ENCODE results near the gene PEX16.
"Not testable (repeated sequence)": the region's sequence is repeated elsewhere in the genome, so short reads cannot be mapped to it uniquely, and the experiment has no call there.

The PEX16 gene

GRCh38 chr11:45917286-45917622 lies 423 bp downstream of the PEX16 start:
- no peak for DNase-seq

GRCh38 chr11:45915446-45915845 lies 2.2 kb downstream of the PEX16 start:
- DNase-seq = no peak

GRCh38 chr11:45913942-45914635 lies 3.6 kb downstream of the PEX16 start:
- no peak for DNase-seq

GRCh38 chr11:45913514-45913913 lies 4.2 kb downstream of the PEX16 start:
- DNase-seq = no peak

GRCh38 chr11:45910623-45911022 lies 7.1 kb downstream of the PEX16 start:
- no peak for DNase-seq

- DNase-seq = no peak
Measured at GRCh38 chr11:45909594-45910475, 7.8 kb downstream of the PEX16 start.

GRCh38 chr11:45907911-45908370 lies 9.7 kb downstream of the PEX16 start:
- no peak for DNase-seq

GRCh38 chr11:45906965-45907611 lies 10.6 kb downstream of the PEX16 start, which contains the start of gene FREY1:
Gene FREY1, minus strand, starts transcription at chr11:45907271. Its CDS starts 26 bp downstream, at chr11:45907245.
- no peak for DNase-seq

GRCh38 chr11:45906096-45906682 lies 11.5 kb downstream of the PEX16 start:
- DNase-seq = no peak

- DNase-seq = not testable (repeated sequence)
Measured at GRCh38 chr11:45905576-45905975, 12.1 kb downstream of the PEX16 start.

- DNase-seq = no peak
Measured at GRCh38 chr11:45905095-45905494, 12.6 kb downstream of the PEX16 start.

- DNase-seq = no peak
Measured at GRCh38 chr11:45904309-45904915, 13.3 kb downstream of the PEX16 start.

GRCh38 chr11:45902452-45903380 lies 15.0 kb downstream of the PEX16 start:
- DNase-seq = no peak

- DNase-seq = no peak
Measured at GRCh38 chr11:45901626-45902025, 16.1 kb downstream of the PEX16 start.

GRCh38 chr11:45900916-45901617 lies 16.6 kb downstream of the PEX16 start:
- no peak for DNase-seq

- not testable (repeated sequence) for DNase-seq
Measured at GRCh38 chr11:45900175-45900800, 17.4 kb downstream of the PEX16 start.

GRCh38 chr11:45899448-45900174 lies 18.1 kb downstream of the PEX16 start:
- peak; percentile 42 for DNase-seq

GRCh38 chr11:45899086-45899447 lies 18.6 kb downstream of the PEX16 start:
- DNase-seq = no peak

GRCh38 chr11:45897556-45897955 lies 20.1 kb downstream of the PEX16 start:
- DNase-seq = no peak

All from activated T-cell treated with anti-CD3 and anti-CD28 coated beads for 4 hours (primary cell).